ENCODE data around the gene EEFSEC. TPM values are rescaled to one million over a fixed set of nuclear protein-coding genes. Genes with fewer than 3 reads are reported as not detected.

EEFSEC gene
- polyA plus RNA-seq, 1 donor from 2014 or later = 4.6 TPM

DNA sequence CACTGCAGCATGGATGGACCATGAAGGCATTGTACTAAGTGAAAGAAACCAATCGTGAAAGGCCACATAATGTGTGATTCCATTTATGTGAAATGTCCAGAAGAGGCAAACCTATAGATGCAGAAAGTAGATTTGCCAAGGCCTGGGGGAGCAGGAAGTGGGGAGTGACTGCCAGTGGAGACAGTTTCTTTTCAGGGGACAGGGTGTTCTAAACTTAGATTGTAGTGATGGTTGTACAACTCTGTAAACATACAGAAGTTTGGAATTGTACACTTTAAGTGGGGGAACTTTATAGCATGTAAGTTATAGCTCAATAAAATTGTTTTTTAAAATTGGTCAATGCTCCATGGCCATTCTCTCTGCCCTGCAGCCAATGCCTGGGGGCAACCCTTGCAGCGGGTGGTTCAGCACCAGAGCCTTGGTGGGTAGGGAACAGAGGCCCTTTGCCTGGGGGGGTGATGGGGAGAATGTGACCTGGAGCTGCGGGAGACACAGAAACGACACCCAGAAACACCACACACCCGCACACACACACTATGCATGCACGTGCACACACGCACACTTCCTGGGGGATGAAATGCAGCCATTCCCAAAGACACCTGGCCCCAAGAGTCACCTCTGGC, 270.4 kb downstream of the EEFSEC start:
- TF ChIP-seq EP300 (conservative IDR thresholded peaks at IDR 0.05; ENCODE audit: poor library complexity, severe bottlenecking) = no peak
- no peak for TF ChIP-seq MXI1 (conservative IDR thresholded peaks at IDR 0.05; ENCODE audit: poor library complexity, severe bottlenecking)
- no peak for TF ChIP-seq RAD21 (conservative IDR thresholded peaks at IDR 0.05)
- TF ChIP-seq, protein P1, sequence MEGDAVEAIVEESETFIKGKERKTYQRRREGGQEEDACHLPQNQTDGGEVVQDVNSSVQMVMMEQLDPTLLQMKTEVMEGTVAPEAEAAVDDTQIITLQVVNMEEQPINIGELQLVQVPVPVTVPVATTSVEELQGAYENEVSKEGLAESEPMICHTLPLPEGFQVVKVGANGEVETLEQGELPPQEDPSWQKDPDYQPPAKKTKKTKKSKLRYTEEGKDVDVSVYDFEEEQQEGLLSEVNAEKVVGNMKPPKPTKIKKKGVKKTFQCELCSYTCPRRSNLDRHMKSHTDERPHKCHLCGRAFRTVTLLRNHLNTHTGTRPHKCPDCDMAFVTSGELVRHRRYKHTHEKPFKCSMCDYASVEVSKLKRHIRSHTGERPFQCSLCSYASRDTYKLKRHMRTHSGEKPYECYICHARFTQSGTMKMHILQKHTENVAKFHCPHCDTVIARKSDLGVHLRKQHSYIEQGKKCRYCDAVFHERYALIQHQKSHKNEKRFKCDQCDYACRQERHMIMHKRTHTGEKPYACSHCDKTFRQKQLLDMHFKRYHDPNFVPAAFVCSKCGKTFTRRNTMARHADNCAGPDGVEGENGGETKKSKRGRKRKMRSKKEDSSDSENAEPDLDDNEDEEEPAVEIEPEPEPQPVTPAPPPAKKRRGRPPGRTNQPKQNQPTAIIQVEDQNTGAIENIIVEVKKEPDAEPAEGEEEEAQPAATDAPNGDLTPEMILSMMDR (IDR thresholded peaks at IDR 0.05; ENCODE audit: poor library complexity, severe bottlenecking) = no peak
- no peak for TF ChIP-seq POLR2AphosphoS5 (IDR thresholded peaks at IDR 0.05)
- no peak for TF ChIP-seq TAF1 (IDR thresholded peaks at IDR 0.05; ENCODE audit: low read depth)
- TF ChIP-seq SMC3 (conservative IDR thresholded peaks at IDR 0.05; ENCODE audit: poor library complexity) = no peak
- TF ChIP-seq, protein P2, sequence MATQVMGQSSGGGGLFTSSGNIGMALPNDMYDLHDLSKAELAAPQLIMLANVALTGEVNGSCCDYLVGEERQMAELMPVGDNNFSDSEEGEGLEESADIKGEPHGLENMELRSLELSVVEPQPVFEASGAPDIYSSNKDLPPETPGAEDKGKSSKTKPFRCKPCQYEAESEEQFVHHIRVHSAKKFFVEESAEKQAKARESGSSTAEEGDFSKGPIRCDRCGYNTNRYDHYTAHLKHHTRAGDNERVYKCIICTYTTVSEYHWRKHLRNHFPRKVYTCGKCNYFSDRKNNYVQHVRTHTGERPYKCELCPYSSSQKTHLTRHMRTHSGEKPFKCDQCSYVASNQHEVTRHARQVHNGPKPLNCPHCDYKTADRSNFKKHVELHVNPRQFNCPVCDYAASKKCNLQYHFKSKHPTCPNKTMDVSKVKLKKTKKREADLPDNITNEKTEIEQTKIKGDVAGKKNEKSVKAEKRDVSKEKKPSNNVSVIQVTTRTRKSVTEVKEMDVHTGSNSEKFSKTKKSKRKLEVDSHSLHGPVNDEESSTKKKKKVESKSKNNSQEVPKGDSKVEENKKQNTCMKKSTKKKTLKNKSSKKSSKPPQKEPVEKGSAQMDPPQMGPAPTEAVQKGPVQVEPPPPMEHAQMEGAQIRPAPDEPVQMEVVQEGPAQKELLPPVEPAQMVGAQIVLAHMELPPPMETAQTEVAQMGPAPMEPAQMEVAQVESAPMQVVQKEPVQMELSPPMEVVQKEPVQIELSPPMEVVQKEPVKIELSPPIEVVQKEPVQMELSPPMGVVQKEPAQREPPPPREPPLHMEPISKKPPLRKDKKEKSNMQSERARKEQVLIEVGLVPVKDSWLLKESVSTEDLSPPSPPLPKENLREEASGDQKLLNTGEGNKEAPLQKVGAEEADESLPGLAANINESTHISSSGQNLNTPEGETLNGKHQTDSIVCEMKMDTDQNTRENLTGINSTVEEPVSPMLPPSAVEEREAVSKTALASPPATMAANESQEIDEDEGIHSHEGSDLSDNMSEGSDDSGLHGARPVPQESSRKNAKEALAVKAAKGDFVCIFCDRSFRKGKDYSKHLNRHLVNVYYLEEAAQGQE (IDR thresholded peaks at IDR 0.05; ENCODE audit: borderline replicate concordance) = no peak
- no peak for TF ChIP-seq EZH2 (IDR thresholded peaks at IDR 0.05; ENCODE audit: borderline replicate concordance, insufficient read depth, low read length, poor library complexity, severe bottlenecking)
- no peaks in the 10 kb centered on the region for H3F3A ChIP-seq (ENCODE audit: insufficient read depth, low read length, poor library complexity, severe bottlenecking)
- H3K4me2 ChIP-seq (ENCODE audit: low read length) = no peak overlapping the region
- H2AFZ ChIP-seq (ENCODE audit: low read depth, low read length) = no peak overlapping the region
- H3K9ac ChIP-seq (ENCODE audit: low read length) = no peak overlapping the region
- no peaks in the 10 kb centered on the region for H3K79me2 ChIP-seq (replicated peaks; ENCODE audit: insufficient read depth, low read length)
- no peaks in the 10 kb centered on the region for H4K20me1 ChIP-seq (ENCODE audit: insufficient read depth)
- no peak overlapping the region for H3K4me3 ChIP-seq (ENCODE audit: low read length)
- no peaks in the 10 kb centered on the region for H3K36me3 ChIP-seq (ENCODE audit: insufficient read depth, low read length)
- no peaks in the 10 kb centered on the region for H3K9me2 ChIP-seq (ENCODE audit: insufficient read depth, low read length)
- no peaks in the 10 kb centered on the region for H3K9me3 ChIP-seq (ENCODE audit: low read length)
- H3K27ac ChIP-seq (ENCODE audit: low read length) = no peak overlapping the region
- peaks cover 7% of the 10 kb centered on the region for H3K27me3 ChIP-seq (ENCODE audit: insufficient read depth, low read depth, low read length)

DNA sequence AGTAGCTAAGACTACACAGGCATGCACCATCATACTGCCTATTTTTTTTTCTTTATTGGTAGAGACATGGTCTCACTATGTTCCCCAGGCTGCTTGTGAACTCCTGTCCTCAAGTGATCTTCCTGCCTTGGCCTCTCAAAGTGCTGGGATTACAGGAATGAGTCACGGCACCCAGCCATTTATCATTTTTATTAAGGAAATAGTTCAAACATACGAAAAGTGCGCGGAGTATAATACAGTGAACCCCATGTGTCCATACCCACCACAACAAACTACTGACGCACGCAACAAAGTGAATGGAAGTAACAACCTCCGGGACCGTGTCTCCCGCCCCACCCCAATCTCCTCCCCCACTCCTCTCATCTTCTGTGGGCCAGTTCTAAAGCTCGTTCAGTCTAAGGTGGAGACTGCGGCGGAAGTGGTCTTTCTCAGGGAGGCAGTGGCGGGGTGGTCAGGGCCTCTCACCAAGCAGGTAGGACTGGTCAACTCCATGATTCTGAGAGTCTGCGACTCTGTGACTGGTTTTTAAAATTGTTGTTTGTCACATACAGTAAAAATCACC, 271.3 kb downstream of the EEFSEC start:
- Histone ChIP-seq H3K9me3 (ENCODE audit: low read length) (no peaks in the 10 kb centered on the region), H3K4me3 (ENCODE audit: low read length) (no peak overlapping the region), H3K9ac (ENCODE audit: low read length) (no peak overlapping the region), H3K9me2 (ENCODE audit: insufficient read depth, low read length) (no peaks in the 10 kb centered on the region), H3K27ac (ENCODE audit: low read length) (no peak overlapping the region), H3F3A (ENCODE audit: insufficient read depth, low read length, poor library complexity, severe bottlenecking) (no peaks in the 10 kb centered on the region), H2AFZ (ENCODE audit: low read depth, low read length) (no peak overlapping the region), H3K36me3 (ENCODE audit: insufficient read depth, low read length) (no peaks in the 10 kb centered on the region), H4K20me1 (ENCODE audit: insufficient read depth) (no peaks in the 10 kb centered on the region), H3K27me3 (ENCODE audit: insufficient read depth, low read depth, low read length) (peaks cover 7% of the 10 kb centered on the region), H3K4me2 (ENCODE audit: low read length) (no peak overlapping the region), H3K79me2 (replicated peaks; ENCODE audit: insufficient read depth, low read length) (no peaks in the 10 kb centered on the region)
- no peak for TF ChIP-seq EZH2 (IDR thresholded peaks at IDR 0.05; ENCODE audit: borderline replicate concordance, insufficient read depth, low read length, poor library complexity, severe bottlenecking)
- no peak for TF ChIP-seq EP300 (conservative IDR thresholded peaks at IDR 0.05; ENCODE audit: poor library complexity, severe bottlenecking)
- TF ChIP-seq SMC3 (conservative IDR thresholded peaks at IDR 0.05; ENCODE audit: poor library complexity) = no peak
- TF ChIP-seq MXI1 (conservative IDR thresholded peaks at IDR 0.05; ENCODE audit: poor library complexity, severe bottlenecking) = no peak
- no peak for TF ChIP-seq TAF1 (IDR thresholded peaks at IDR 0.05; ENCODE audit: low read depth)
- no peak for TF ChIP-seq RAD21 (conservative IDR thresholded peaks at IDR 0.05)
- no peak for TF ChIP-seq POLR2AphosphoS5 (IDR thresholded peaks at IDR 0.05)
- TF ChIP-seq, protein P1 (IDR thresholded peaks at IDR 0.05; ENCODE audit: poor library complexity, severe bottlenecking) = no peak
- TF ChIP-seq, protein P2 (IDR thresholded peaks at IDR 0.05; ENCODE audit: borderline replicate concordance) = no peak

Measured in neural cell (in vitro differentiated cells).